A673 (cell line): Measurements from ENCODE around the gene TIAL1. TPM values are rescaled to one million over a fixed set of nuclear protein-coding genes. Genes with fewer than 3 reads are reported as not detected.

Experiments
- BruUV-seq: library from RNA; stranded (reverse); fragments of 400-500 nt; replicated peaks from 2 replicates; lab custom pipeline; 2021; lab: Mats Ljungman, UMichigan
- CTCF ChIA-PET: fragments of 300-600 bp; sonication (Branson Sonifier 250); formaldehyde crosslinking; loops from one replicate; lab custom pipeline; 2022; ENCODE audit warnings: antibody characterized with exemption; lab: Charles Lee
- POLR2A ChIA-PET: fragments of 300-600 bp; sonication (Branson Sonifier 250); formaldehyde crosslinking; loops from one replicate; lab custom pipeline; 2022; ENCODE audit warnings: antibody characterized with exemption; ENCODE audit not compliant: low non-redundant PET; lab: Charles Lee
- DNase-seq: peaks from one replicate; pipeline ENCODE4 v3.0.0-alpha.2; 2015; ENCODE audit warnings: low spot score
- H3K27ac ChIP-seq: fragments of 200-600 bp; sonication (generic); 2 replicates; pipeline ENCODE4 v1.5.1; 2016; ENCODE audit warnings: mixed run types, low read depth, mild to moderate bottlenecking, mixed read lengths, antibody characterized with exemption, low read length; ENCODE audit not compliant: poor library complexity, severe bottlenecking
- H3K27me3 ChIP-seq: fragments of 200-600 bp; sonication (generic); replicated peaks from 2 replicates; pipeline ENCODE4 v1.6.1; 2017; ENCODE audit warnings: mixed run types, low read depth, mild to moderate bottlenecking, mixed read lengths, antibody characterized with exemption, low read length; ENCODE audit not compliant: insufficient read depth, poor library complexity
- H3K36me3 ChIP-seq: fragments of 200-600 bp; sonication (generic); 2 replicates; pipeline ENCODE4 v1.6.1; 2016; ENCODE audit warnings: mixed run types, mild to moderate bottlenecking, mixed read lengths, antibody characterized with exemption, low read length; ENCODE audit not compliant: insufficient read depth, poor library complexity, severe bottlenecking
- H3K4me1 ChIP-seq: fragments of 200-600 bp; sonication (generic); 2 replicates; pipeline ENCODE4 v1.6.1; 2017; ENCODE audit warnings: mixed run types, mild to moderate bottlenecking, mixed read lengths, antibody characterized with exemption, low read length; ENCODE audit not compliant: insufficient read depth, poor library complexity, severe bottlenecking
- H3K4me3 ChIP-seq: fragments of 200-600 bp; sonication (generic); 2 replicates; pipeline ENCODE4 v1.5.1; 2016; ENCODE audit warnings: low read depth, mixed run types, mild to moderate bottlenecking, mixed read lengths, low read length; ENCODE audit not compliant: poor library complexity, severe bottlenecking
- H3K9me3 ChIP-seq: fragments of 200-600 bp; sonication (generic); 2 replicates; pipeline ENCODE4 v1.6.1; 2016; ENCODE audit warnings: mixed run types, low read depth, mild to moderate bottlenecking, mixed read lengths, antibody characterized with exemption, low read length; ENCODE audit not compliant: poor library complexity, severe bottlenecking
- CTCF ChIP-seq: fragments of 300-800, 200-600 bp; sonication (generic); conservative IDR thresholded peaks from 2 replicates; pipeline ENCODE4 v1.5.1; 2017; ENCODE audit warnings: low read depth, mild to moderate bottlenecking, antibody characterized with exemption, low read length, moderate library complexity, mixed read lengths
- EZH2 ChIP-seq: fragments of 200-600 bp; sonication (generic); IDR thresholded peaks from 2 replicates; pipeline ENCODE4 v1.6.1; 2017; ENCODE audit warnings: borderline replicate concordance, low read depth, mild to moderate bottlenecking, mixed read lengths, antibody characterized with exemption, low read length; ENCODE audit not compliant: poor library complexity, severe bottlenecking
- intact Hi-C: fragments of 100-400 bp; cut with micrococcal nuclease; formaldehyde crosslinking; loops from one replicate; pipeline ENCODE4 v1.10.0; 2022; ENCODE audit not compliant: unreplicated experiment
- total RNA-seq: library from RNA; stranded (reverse); gene quantifications from 2 replicates; pipeline ENCODE4 v1.2.3, GENCODE V29; 2021

The TIAL1 gene
- total RNA-seq, 1 experiment from 2014 or later, result 199 TPM

- Histone ChIP-seq H3K4me3 (no peak overlapping the region), H3K4me1 (no peaks in the 10 kb centered on the region), H3K36me3 (no peaks in the 10 kb centered on the region), H3K9me3 (no peaks in the 10 kb centered on the region), H3K27ac (no peak overlapping the region), H3K27me3 (no peaks in the 10 kb centered on the region)
- CTCF ChIA-PET, result no interaction called here
- DNase-seq, result no peak
- intact Hi-C loops, result no loop called here
- POLR2A ChIA-PET, result no interaction called here
- no peak for TF ChIP-seq CTCF
- TF ChIP-seq EZH2, result no peak
- no TSS peak for BruUV-seq
These were observed 40.9 kb upstream of the TIAL1 start for GRCh38 chr10:119637631-119638030.

- Histone ChIP-seq H3K27me3 (no peaks in the 10 kb centered on the region), H3K4me1 (no peaks in the 10 kb centered on the region), H3K36me3 (no peaks in the 10 kb centered on the region), H3K27ac (no peak overlapping the region), H3K4me3 (no peak overlapping the region), H3K9me3 (no peaks in the 10 kb centered on the region)
- CTCF ChIA-PET, result no interaction called here
- intact Hi-C loops, result no loop called here
- no peak for DNase-seq
- no peak for TF ChIP-seq CTCF
- TF ChIP-seq EZH2, result no peak
- BruUV-seq, result no TSS peak
- POLR2A ChIA-PET, result interaction anchor here (0.6 kb wide), 1 partner anchor 36 kb away, joined by 5 read pairs; no protein-coding TSS in a partner anchor
These were observed 37.4 kb upstream of the TIAL1 start for GRCh38 chr10:119634219-119634544.

DNA sequence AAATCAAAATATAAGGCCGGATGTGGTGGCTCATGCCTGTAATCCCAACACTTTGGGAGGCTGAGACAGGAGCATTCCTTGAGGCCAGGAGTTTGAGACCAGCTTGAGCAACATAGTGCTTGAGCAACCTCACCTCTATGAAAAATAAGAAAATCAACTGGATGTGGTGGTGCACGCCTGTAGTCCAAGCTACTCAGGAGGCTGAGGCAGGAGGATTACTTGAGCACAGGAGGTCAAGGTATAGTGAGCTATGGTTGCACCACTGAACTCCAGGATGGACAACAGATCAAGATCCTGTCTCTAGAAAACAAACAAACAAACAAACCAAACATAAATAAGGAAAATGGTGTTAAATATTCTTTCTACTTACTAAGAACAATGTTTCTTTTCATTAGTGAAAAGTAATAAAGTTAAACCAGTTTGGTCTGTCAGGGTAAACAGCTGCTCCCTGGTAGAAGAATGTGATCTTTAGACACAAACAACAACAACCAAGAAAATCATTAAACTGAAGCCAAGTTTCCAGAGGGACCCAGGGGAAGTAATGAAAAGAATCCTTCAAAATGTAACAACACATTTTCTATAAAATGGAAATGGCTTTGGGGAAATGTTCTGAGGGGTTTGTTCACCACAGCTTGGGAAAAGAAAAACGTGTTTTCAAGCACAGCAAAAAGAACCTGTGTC is 36.9 kb upstream of the TIAL1 start:
- BruUV-seq, result no TSS peak
- intact Hi-C loops, result no loop called here

More for the DNA sequence above, 36.9 kb upstream of the TIAL1 start:
- ChIA-PET POLR2A (interaction anchor here (0.6 kb wide), 1 partner anchor 35 kb away, joined by 5 read pairs; no protein-coding TSS in a partner anchor), CTCF (no interaction called here)
- H3K27ac ChIP-seq, result no peak overlapping the region
- no peak overlapping the region for H3K4me3 ChIP-seq
- H3K27me3 ChIP-seq, result no peaks in the 10 kb centered on the region
- no peaks in the 10 kb centered on the region for H3K36me3 ChIP-seq
- H3K4me1 ChIP-seq, result no peaks in the 10 kb centered on the region
- no peaks in the 10 kb centered on the region for H3K9me3 ChIP-seq
- TF ChIP-seq CTCF (no peak), EZH2 (no peak)
- DNase-seq, result no peak
